ENCODE measurements around the gene RIC8A. TPM values are rescaled to one million over a fixed set of nuclear protein-coding genes. Genes with fewer than 3 reads are reported as not detected.
A peak's percentile ranks its signal among the peaks of the same experiment; 100 is the strongest.

Gene RIC8A
- total and polyA plus RNA-seq, 9 of the 15 experiments (the other 6 are each of a cell fraction or from before 2014, with no cell fraction given), result 10.7 to 108 (median 72.1) TPM

DNA sequence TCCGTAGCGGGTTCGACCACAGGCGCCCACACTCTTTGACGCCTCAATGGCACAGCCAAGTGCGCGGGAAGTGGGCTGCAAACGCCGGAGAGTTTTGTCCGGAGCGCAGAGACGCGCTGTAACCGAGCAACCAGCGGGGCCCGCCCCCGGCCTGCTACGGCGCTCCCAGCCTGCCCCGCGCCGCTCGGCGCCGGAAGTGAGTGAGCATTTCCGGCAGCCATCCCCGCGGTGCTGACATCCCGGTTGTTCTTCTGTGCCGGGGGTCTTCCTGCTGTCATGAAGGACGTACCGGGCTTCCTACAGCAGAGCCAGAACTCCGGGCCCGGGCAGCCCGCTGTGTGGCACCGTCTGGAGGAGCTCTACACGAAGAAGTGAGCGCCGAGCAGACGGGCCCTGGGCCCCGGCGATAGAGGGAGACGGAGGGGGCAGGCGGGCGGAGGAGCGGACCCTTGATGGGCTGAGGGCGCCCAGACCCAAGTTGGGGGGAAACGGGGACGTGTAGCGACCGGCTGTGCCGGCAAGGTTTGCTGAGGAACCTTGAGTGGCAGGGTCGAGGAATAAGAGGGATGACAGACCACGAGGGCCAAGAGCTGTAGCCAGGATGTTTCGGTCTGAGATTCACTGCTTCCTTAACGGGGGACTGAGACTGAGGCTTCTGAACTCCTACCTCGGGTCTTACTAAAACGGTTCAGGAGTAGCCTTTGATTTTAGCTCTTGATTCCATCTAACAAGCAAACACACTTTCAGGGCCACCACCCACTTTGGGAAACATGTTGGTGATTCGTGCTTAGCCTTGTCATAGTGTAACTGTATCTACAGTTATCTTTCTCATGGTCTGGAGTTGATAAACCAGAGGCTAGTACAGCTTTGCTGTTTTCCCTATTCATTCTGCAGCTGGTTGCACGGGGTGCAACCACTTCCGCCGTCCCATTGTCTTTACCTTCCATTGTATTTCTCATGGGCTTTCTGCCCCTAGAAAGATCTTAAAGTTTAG is 29.6 kb downstream of the RIC8A start, which contains the start of gene PSMD13 (continued):
- TF ChIP-seq, protein P1, sequence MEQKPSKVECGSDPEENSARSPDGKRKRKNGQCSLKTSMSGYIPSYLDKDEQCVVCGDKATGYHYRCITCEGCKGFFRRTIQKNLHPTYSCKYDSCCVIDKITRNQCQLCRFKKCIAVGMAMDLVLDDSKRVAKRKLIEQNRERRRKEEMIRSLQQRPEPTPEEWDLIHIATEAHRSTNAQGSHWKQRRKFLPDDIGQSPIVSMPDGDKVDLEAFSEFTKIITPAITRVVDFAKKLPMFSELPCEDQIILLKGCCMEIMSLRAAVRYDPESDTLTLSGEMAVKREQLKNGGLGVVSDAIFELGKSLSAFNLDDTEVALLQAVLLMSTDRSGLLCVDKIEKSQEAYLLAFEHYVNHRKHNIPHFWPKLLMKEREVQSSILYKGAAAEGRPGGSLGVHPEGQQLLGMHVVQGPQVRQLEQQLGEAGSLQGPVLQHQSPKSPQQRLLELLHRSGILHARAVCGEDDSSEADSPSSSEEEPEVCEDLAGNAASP (IDR thresholded peaks at IDR 0.05), result no peak
- TF ChIP-seq, protein P2, sequence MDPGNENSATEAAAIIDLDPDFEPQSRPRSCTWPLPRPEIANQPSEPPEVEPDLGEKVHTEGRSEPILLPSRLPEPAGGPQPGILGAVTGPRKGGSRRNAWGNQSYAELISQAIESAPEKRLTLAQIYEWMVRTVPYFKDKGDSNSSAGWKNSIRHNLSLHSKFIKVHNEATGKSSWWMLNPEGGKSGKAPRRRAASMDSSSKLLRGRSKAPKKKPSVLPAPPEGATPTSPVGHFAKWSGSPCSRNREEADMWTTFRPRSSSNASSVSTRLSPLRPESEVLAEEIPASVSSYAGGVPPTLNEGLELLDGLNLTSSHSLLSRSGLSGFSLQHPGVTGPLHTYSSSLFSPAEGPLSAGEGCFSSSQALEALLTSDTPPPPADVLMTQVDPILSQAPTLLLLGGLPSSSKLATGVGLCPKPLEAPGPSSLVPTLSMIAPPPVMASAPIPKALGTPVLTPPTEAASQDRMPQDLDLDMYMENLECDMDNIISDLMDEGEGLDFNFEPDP (CRISPR knock-in tag; IDR thresholded peaks at IDR 0.05), result no peak
- TF ChIP-seq, protein P3, sequence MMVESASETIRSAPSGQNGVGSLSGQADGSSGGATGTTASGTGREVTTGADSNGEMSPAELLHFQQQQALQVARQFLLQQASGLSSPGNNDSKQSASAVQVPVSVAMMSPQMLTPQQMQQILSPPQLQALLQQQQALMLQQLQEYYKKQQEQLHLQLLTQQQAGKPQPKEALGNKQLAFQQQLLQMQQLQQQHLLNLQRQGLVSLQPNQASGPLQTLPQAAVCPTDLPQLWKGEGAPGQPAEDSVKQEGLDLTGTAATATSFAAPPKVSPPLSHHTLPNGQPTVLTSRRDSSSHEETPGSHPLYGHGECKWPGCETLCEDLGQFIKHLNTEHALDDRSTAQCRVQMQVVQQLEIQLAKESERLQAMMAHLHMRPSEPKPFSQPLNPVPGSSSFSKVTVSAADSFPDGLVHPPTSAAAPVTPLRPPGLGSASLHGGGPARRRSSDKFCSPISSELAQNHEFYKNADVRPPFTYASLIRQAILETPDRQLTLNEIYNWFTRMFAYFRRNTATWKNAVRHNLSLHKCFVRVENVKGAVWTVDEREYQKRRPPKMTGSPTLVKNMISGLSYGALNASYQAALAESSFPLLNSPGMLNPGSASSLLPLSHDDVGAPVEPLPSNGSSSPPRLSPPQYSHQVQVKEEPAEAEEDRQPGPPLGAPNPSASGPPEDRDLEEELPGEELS (CRISPR knock-in tag; IDR thresholded peaks at IDR 0.05; ENCODE audit: borderline replicate concordance), result no peak
- TF ChIP-seq SOX6 (IDR thresholded peaks at IDR 0.05) (no peak), ZBED1 (IDR thresholded peaks at IDR 0.05) (no peak), MXI1 (IDR thresholded peaks at IDR 0.05; ENCODE audit: low read depth, low read length) (no peak; the same call in none of the 2 replicates), SMAD4 (CRISPR knock-in tag; conservative IDR thresholded peaks at IDR 0.05) (no peak), POLR3A (IDR thresholded peaks at IDR 0.05; ENCODE audit: borderline replicate concordance, extremely low read depth, insufficient read depth, insufficient read length) (no peak), GABPB1 (CRISPR knock-in tag; IDR thresholded peaks at IDR 0.05) (peak; percentile 93), BRD9 (IDR thresholded peaks at IDR 0.05; ENCODE audit: low read depth, partially characterized antibody) (no peak), ERF (CRISPR knock-in tag; IDR thresholded peaks at IDR 0.05) (0 out of 2 replicates have a peak, but pooled peaks have one; percentile 49), MAFG (tag; conservative IDR thresholded peaks at IDR 0.05) (no peak), SNIP1 (IDR thresholded peaks at IDR 0.05; ENCODE audit: low read depth) (no peak), ZBTB17 (CRISPR knock-in tag; IDR thresholded peaks at IDR 0.05) (no peak), CBX1 (IDR thresholded peaks at IDR 0.05; ENCODE audit: low read depth) (peak; percentile 30; the same call in 1 of the 2 replicates)
- TF ChIP-seq, protein P4, sequence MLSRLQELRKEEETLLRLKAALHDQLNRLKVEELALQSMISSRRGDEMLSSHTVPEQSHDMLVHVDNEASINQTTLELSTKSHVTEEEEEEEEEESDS (CRISPR knock-in tag; IDR thresholded peaks at IDR 0.05), result no peak
- TF ChIP-seq, protein P5, sequence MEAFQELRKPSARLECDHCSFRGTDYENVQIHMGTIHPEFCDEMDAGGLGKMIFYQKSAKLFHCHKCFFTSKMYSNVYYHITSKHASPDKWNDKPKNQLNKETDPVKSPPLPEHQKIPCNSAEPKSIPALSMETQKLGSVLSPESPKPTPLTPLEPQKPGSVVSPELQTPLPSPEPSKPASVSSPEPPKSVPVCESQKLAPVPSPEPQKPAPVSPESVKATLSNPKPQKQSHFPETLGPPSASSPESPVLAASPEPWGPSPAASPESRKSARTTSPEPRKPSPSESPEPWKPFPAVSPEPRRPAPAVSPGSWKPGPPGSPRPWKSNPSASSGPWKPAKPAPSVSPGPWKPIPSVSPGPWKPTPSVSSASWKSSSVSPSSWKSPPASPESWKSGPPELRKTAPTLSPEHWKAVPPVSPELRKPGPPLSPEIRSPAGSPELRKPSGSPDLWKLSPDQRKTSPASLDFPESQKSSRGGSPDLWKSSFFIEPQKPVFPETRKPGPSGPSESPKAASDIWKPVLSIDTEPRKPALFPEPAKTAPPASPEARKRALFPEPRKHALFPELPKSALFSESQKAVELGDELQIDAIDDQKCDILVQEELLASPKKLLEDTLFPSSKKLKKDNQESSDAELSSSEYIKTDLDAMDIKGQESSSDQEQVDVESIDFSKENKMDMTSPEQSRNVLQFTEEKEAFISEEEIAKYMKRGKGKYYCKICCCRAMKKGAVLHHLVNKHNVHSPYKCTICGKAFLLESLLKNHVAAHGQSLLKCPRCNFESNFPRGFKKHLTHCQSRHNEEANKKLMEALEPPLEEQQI (IDR thresholded peaks at IDR 0.05), result no peak
